HG03520 (cell line): ENCODE measurements around the gene TMEM176B.

Source experiments
- ATAC-seq: cut with Tn5 transposase; IDR thresholded peaks from one replicate; pipeline ENCODE4 v1.9.1; 2021; ENCODE audit warnings: mild to moderate bottlenecking, moderate library complexity; ENCODE audit not compliant: unreplicated experiment

The TMEM176B gene

DNA sequence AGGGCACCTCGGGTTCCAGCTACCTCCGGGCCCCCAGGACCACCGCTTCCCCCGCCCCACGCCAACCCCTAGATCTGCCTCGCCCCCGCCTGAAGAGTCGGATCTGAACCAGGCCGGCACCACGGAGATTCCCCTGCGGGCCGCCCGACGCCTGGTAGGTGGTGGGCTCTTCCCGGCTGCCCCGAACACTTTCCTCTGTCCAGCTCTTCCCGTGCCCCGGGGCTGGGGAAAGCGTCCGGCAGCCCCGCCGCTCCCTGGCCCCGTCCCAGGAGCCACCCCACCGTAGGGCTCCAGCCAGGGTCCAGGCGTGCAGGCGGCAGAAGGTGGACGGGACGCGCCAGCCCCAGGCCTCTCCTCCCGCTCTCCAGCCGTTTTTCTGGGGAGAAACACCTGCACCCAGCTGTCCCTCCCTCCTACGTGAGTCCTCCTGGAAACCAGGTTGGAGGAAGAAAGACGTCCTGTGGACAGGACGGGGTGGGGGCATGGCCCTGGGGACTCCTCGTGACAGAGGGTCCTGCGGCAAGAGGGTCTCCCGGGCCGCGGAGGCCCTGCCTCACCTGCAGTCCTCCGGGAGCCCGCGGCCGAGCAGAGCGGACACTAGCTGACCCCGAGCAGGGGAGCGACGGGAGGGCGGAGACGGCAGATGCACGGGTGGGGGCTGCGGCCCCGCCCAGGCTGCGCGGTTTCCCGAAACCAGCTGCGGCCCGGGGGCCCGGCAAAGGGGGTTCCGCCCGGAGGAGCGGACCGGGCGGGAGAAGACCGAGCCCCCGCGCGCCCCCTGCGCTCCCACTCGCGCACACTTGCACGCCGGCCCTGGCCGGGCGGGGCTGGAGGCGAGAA is at the start of gene TMEM176B:
TSS of gene TMEM176B (minus strand) at position 624 of the 840 bp plus-strand sequence. CDS start 3,795 bp downstream, outside the sequence.
- no peak for ATAC-seq

DNA sequence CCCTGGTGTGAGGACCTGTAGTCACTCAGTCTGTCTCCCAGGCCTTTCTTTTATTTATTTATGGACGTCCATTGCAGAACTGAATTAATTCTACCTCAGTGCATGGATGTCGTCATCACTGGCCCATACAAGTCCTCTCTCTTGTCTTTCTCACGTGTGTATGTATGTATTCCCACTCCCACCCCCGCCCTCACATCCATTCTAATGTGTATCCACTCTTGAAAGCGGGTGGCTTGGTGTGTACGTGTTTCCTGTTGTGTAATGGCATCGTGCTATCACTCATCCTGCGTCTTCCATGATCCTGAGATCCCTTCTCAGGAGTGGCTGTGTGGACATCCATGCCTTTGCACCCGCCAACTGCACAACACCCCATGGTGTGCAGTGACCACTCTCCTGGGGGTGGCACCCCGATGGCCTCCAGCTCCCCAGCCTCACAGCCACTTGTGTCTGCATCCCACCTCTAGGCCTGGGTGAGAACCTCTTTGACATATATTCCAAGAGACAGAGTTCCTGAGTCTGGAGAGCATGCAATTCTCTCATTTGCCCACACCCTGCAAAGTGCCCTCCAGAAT is 49.1 kb upstream of the TMEM176B start:
- no peak for ATAC-seq

DNA sequence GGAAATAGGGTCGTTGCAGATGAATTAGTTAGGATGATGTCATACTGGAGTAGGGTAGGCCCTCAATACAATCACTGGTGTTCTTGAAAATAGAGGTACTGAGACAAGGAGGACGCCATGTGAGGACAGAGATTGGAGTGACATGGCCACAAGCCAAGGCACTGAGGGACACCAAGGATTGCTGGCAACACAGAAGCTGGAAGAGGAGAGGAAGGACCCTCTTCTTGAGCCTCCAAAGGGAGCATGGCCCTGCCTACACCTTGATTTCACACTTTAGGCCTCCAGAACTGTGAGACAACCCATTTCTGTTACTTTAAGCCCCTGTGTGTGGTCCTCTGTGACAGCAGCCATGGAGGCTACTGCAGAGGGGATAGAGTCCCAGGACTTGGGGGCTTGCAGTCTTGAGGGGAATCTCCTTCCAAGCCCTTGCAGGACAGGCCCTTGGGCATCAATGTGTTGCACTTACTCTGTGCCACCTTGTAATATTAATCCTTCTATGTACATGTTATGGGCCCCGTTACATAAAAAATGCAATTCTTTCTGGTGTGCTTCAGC is 48.5 kb upstream of the TMEM176B start:
- ATAC-seq = no peak

DNA sequence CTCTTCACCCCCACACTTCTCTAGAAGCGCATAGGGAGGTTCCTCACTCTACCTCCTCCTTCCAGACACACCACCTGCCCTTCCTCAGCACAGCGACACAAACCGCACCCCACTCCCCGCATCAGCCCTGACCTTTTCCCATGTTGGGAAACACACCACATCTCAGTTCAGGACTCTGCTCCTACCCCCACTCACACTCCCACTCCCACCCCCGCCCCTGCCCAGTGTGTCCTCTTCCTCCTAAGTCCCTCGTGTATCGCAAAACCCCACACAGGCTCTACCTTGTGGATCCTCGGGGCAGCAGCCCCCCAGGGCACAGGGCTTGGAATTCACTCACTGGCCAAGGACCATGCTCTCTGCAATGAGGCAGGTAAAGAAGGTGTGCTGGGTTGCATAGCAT is 47.9 kb upstream of the TMEM176B start:
- ATAC-seq = no peak

DNA sequence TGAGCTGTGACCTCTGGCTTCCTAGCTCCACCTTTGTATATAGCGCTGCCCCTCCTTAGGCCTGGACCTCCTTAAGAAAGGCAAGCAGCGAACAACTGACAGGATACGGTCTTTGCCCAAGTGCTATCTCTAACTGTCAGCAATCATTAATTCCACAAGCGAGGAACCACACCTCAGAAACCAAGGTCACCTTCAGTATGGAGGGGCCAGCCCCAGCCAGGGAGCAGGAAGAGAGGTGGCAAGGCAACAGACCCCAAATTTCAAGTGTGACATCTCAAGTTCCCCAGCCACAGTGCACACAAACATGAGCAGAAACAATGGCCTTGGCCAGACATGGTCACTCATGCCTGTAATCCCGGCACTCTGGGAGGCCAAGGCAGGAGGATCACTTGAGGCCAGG is 47.4 kb upstream of the TMEM176B start:
- ATAC-seq = no peak

DNA sequence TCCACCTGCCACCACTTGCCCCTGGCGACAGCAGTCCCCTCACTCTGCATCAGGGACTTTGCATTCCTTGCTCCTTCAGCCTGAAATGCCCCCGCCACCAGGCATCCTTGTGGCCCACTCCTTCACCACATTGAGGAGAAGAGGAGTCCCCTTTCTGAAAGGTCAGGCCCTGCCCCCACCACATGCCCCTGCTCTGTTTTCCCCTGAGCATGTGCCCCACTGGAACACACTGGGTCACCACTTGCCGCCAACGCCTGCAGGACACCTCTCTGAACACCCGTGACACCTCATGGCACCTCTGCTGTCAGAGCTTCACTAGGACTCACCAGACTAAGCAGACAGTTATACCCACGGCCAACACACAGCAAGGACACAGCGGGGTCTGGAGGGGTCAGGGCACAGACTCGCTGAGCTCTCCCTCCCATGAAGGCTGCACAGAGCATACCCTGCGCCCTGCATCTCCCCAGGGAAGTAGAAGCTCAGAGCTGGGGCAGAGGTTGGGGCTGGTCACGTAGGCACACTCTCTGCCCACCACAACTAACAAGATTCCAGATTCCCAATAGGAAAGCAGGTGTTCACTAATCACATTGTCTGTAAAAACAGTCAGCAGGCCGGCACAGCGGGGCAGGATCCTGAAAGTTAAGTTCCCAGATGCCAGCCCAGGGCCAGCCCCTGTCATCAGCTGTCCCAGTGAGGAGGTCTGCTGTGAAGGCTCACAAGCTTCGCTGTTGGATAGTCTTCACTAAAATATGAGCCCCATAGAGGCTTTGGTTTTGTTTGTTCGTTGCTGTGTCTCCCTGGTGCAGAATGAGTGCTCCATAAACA is 46.3 kb upstream of the TMEM176B start:
- no peak for ATAC-seq

DNA sequence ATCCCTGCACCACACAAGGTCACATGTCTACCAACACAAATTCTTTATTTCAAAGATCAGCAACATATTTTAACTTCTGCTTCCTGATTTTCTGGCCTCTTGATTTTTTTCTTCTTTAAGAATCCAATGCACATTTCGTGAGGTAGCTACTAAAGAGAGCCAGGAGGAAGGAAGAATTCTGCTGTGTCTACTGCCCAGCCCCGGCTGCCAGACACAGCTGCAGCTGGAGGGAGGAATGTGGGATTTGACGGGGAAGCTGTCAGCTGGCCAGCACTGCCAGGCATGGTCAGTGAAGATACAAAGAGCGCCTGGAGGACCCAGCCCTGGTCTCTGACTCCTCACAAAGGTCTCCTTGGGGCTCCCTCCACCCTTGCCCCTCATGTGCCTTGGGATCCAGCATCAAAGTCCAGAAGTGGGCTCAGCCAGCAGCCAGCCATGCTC is 45.3 kb upstream of the TMEM176B start:
- ATAC-seq = no peak

DNA sequence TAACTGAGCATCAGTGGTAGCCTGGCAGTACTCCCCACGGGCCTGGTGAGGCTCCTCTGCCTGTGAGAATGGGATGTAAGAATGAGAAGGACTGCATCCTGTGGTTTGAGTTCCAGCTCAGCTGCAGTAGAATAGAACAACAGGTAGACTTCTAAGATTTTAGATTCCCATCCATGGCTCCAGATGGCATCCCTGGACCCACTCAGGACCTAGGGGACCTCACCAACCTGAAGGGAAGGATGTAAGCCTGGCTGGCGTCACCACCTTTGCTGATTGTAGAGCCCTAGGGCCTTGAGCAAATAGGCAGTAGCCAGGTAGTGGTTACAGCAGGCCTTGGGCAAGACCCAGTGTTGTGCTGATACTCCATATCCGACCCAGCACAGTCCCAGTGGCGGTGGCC is 42.6 kb upstream of the TMEM176B start:
- ATAC-seq = no peak

DNA sequence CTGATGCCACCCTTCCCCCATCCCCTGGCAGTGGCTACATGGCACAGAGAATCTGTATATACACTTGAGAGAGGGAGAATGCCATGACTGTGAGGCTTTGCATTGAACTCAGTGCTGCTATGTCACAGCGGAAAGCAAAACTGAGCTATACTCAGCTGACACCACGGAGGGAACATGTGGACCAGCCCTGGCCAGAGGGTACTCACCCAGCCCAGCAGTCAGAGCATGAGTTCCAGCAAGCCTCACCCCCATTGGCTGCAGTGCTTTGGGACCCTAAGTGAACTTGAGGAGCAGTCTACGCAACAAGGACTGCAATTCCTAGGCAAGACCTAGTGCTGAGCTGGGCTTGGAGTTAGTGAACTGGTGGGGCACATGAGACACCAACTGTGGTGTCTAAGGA is 41.9 kb upstream of the TMEM176B start:
- no peak for ATAC-seq

DNA sequence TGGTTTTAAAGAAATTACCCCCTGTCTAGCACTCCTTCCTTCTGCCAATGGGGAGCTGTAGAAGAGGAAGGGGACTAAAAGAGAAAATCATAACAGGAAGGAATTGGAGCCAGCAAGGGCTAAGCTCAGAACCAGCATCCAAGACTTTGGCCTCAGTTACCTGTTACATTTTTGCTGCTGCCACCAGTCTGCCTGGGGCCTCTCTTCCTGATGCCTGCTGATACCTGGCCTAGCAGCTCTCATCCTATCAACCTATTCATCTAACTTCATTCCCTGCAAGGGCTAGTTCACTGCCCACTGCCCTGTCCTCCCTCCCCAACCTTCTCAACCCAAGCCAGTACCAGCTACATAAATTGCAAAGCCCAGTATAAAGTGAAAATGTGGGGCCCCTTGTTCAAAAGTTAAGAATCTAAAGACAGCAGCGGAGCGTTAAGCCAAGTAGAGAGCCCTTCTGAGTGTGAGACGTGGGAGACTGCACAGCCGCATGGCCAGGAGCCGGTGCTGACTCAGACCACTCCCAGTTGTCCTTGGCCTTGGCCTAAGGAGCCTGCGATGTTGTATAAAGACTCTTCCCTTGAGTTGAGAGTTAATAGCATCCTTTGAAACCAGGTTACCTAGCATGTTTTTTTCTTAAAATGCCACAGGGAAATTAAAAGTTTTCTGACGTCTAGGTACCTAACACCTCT is 38.9 kb upstream of the TMEM176B start:
- no peak for ATAC-seq

DNA sequence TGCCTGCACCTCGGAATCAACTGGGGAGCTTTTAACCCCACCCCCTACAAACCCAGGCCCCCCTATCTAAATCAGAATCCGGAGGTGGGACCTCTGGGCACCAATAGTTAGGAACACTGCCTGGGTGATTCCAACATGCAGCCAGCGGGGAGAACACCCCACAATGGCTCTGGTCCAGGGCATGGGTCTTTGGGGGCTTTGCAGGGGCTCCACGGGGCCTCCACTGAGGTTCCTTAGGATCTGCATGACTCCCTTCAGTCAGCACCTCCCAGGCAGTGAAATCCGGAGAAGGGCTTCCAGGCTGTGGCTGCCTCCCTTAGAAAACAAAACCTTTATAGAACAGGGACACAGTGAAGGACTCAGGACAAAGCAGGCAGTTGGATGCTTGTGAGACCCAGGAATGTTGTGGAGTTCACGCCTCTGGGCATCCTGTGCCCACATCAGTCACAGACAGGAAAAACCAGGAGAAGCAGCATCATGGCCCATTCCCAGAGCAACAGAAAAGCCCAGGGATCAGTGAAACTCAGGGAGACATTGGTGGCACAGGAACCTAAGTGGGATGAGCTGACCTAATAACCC is 35.6 kb upstream of the TMEM176B start:
- no peak for ATAC-seq

DNA sequence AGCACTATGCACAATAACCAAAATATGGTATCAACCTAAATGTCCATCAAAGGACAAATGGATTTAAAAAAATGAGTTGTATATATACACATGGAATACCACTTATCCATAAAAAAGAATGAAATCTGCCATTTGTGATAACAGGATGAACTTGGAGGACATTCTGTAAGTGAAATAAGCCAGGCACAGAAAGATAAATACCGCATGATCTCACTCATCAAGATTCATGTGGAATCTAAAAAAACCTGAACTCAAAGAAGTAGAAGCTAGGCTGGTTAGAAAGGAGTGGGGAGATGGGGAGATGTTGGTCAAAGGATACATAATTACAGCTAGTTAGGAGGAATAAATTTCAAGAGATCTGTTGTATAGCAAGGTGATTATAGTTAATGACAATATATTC is 34.9 kb upstream of the TMEM176B start:
- no peak for ATAC-seq

DNA sequence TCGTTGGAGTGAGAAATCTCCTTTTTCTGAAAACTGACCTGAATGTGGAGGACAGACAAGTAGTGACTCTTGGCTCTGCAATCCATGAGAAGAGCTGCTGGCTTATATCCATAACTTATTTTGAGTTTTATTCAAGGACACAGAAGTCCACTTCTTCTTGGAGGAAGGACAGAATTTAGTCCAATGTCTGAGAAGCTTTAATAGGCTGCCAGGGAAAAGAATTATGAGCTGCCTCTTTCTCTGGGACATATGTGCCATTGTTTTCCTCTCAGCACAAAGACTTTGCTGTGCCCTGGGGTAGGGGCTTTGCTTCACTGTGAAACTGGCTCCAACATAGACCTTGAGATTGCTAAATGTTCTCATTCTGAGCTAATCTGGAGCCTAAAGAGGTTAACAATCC is 31.7 kb upstream of the TMEM176B start:
- no peak for ATAC-seq

DNA sequence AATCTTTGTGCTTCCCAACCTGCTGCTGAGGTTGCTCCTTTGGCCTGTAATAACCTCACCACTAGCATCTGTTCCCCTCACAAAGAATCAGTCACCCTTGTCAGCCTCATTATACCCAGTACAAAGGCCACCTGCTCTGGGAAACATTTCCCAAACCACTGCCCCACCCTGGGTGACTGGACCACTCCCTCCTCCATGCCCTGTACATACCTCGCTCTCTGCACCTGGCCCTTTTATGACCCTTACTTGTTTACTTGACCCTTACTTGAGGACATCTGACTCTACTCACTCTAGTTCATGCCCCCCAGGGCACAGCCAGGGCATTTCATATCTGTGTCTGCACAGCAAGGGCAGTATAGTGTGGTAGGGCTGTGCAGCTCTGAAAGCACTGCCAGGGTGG is 30.8 kb upstream of the TMEM176B start:
- no peak for ATAC-seq

DNA sequence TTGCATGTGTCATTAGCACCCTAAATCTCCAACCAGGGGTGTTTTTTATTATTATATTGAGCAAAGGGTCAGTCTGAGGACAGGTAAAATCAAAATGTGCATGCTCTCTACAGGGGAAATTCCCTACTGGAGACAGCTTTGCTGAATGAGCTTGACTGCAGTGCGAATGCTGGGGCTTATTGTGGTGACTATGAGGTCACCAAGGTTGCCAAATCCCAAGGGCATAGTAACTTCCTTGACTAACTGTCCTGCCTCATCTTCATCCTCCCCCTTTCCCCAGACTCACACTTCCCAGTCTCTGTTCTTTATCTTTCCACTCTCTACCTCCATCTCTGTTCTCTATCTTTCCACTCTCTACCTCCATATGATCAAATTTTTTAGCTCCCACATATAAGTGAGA is 29.3 kb upstream of the TMEM176B start:
- no peak for ATAC-seq

DNA sequence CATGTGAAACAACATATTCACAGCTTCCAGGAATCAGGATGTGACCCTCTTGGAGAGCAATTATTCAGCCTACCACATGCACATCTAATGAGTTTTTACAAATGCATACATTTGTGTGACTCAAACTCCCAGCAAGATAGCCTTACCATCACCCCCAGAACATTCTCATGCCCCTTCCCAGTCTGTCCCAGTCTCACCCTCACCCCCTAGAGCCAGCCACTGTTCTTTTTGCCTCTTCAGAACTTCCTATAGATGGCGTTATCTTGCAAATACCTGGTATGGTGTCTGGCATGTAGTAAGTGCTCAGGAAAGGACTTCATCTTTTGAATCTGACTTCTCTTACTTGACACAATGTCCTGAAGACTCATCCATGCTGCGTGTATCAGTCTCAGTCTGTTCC is 28.2 kb upstream of the TMEM176B start:
- no peak for ATAC-seq

DNA sequence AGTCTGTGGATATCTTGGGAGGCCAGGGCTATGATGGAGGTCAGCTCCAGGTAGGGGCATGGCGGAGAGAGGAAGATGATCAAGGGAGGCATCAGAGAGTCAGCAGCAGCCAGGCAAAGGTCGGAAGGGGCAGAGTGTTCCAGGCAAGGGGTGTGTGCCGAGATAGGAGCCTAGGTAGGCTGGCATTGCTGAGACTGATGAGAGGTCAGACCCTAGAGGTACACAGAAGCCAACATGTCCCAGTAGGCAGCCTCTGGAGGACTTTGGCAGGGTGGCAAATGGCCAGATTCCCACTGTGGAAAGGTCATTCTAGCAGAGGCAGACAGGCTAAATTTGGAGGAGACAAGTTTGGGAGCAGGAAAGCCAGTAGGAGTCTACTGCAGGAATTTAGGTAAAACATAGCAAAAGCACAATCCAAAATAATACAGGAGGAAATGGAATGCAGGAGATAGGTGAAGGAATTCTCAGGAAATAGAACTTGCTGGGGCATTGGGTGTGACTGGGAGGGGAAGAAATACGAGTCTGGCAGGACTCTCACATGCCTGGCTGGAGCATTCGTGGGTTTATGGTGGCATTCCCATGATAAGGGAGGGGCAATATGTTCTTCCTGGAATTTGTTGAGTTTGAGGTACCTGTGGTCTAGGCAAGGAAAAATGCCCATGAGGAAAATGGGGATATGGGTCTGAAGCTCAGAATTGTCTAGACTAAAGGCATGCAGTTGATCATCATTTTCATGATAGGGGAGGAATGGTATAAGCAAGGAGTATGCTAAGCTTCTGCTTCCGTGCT is 26.1 kb upstream of the TMEM176B start:
- ATAC-seq = no peak

DNA sequence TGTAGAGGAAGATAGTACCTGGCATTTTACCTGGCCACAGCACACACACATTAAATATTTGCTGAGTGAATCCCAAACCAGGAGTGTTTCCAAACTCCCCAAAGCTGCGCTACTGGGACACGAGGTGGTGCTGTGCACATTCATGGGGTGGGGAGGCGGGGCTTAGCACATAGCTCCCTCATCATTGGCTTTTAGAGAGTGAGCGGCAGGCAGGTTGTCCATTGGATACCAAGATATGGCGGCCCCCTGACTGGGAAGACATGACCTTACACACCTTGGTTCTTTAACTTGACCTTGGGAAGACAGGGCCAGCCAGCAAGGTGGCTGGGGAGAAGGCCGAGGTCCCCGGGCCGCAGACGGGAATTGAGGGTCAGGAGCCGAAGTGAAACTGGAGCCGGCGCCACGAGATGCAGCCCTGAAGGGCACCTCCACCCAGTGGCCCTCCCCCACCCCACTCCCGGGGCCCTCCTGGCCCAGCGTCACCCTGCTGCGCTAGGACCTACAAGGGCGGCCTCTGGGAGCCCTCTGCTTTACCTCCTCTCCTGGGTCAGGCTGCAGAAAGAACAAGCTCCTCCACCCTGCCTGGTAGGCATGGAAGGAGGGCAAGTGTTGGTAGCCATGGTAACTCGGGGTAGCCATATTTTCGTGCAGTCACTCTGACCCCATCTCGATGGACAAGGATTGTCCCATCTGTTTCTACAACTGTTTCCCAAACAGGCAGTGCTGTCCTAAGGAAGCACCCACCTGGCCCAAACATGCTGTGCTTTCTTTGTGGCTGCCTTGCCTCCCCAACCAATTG is 24.4 kb upstream of the TMEM176B start:
- no peak for ATAC-seq
